SU-DHL-6 (cell line): ENCODE data around the gene COL23A1.

Experiments used
- EZH2phosphoT487 ChIP-seq: fragments of 200-600 bp; sonication (generic), shearing (Covaris generic); conservative IDR thresholded peaks from 2 replicates; pipeline ENCODE4 v1.6.1; 2018; ENCODE audit warnings: mild to moderate bottlenecking, antibody characterized with exemption, low read length, moderate library complexity, mixed read lengths
- TF ChIP-seq, protein P1 (sequence below): fragments of 200-600 bp; sonication (generic); IDR thresholded peaks from one replicate; pipeline ENCODE4 v1.5.1; 2017; ENCODE audit warnings: antibody characterized with exemption, mild to moderate bottlenecking, low read length, moderate library complexity; ENCODE audit not compliant: insufficient read depth, poor library complexity, severe bottlenecking

DNA sequence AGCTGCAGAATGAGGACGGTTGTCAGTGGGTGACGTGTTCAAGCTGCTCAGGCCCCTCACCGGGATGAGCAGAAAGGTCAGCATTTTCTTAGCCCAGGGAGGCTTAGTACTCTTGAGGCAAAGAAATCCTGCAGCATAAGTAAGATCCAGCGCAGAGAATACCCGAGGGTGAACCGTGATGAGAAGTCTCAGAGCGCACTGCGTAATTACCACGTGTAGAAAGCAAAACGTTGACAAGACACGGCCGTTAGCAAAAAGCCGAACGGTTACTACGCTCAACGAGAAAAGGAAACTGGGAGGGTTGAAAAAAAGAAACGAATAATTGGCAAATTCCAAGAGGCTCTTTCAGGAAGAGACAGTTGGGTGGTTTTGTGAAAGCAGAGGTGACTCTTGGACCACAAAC, 104.0 kb downstream of the COL23A1 start:
- TF ChIP-seq, protein P1, sequence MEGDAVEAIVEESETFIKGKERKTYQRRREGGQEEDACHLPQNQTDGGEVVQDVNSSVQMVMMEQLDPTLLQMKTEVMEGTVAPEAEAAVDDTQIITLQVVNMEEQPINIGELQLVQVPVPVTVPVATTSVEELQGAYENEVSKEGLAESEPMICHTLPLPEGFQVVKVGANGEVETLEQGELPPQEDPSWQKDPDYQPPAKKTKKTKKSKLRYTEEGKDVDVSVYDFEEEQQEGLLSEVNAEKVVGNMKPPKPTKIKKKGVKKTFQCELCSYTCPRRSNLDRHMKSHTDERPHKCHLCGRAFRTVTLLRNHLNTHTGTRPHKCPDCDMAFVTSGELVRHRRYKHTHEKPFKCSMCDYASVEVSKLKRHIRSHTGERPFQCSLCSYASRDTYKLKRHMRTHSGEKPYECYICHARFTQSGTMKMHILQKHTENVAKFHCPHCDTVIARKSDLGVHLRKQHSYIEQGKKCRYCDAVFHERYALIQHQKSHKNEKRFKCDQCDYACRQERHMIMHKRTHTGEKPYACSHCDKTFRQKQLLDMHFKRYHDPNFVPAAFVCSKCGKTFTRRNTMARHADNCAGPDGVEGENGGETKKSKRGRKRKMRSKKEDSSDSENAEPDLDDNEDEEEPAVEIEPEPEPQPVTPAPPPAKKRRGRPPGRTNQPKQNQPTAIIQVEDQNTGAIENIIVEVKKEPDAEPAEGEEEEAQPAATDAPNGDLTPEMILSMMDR: no peak
- no peak for TF ChIP-seq EZH2phosphoT487
